ENCODE measurements around the gene RNF220. TPM values are rescaled to one million over a fixed set of nuclear protein-coding genes. Genes with fewer than 3 reads are reported as not detected.

RNF220 gene
- total RNA-seq, 1 experiment from 2014 or later: 66.6 TPM

DNA sequence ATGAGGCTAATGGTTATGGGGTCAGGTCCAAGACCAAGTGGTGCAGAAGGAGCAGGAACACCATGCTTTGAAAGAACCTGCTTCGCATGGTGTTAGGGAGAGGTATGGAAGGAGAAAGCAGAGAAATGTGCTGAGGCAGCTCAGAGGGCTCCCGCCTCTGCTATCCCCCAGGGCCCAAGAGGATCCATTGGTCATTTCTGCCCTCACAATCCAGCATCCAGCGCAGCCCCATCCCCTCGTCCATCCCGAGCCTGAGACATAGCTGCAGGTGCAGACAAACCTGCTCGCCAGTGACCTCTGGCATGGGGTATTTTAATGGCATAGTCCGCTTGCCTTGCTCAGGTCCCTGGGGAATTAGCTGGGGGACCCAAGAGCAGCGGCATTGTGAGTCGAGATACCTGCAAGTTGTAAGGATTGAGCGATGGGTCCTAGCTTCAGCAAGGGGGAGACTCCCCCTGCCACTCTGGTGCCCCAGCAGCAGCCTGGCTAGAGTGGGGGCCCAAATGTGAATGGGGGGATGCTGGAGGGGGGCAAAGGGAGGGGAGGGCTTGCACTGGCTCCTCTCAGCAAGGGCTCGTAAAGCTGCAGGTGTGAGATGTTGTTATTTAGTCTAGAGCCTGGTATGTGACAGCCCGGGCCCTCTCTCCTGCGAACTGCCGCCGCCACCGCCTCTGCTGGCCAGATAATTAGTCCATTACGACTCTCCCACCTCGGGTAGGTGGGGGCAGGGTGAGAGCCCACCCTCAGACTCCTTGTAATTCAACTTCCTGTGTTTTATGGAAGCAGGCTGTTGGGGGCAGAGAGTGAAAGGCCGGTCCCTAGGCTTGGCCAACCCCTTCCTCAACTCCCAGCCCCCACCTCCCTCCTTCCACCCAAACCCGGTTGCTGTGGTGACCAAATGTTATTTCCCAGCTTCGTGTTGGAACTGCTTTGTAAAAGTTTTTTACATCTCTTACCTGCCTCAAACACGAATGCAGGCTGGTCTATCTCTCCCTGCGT, 118.8 kb downstream of the RNF220 start:
- Histone ChIP-seq H3K9me2 (replicated peaks; ENCODE audit: low read length) (no peaks in the 10 kb centered on the region), H3K4me3 (ENCODE audit: low read length) (no peak overlapping the region), H3K9ac (ENCODE audit: low read length) (no peak overlapping the region), H3F3A (ENCODE audit: low read length, unreplicated experiment) (no peaks in the 10 kb centered on the region), H3K27me3 (ENCODE audit: low read length) (no peaks in the 10 kb centered on the region), H3K9me3 (ENCODE audit: low read length) (no peaks in the 10 kb centered on the region), H4K20me1 (ENCODE audit: low read length) (no peaks in the 10 kb centered on the region), H3K4me2 (ENCODE audit: low read length) (no peak overlapping the region), H3K4me1 (ENCODE audit: insufficient read depth, low read length) (no peaks in the 10 kb centered on the region), H2AFZ (ENCODE audit: low read length) (no peak overlapping the region), H3K79me2 (ENCODE audit: low read length) (no peaks in the 10 kb centered on the region), H3K27ac (ENCODE audit: low read length) (no peak overlapping the region), H3K36me3 (ENCODE audit: low read depth, low read length) (no peaks in the 10 kb centered on the region)
- ChIA-PET POLR2A (ENCODE audit: unreplicated experiment) (no interaction called here), CTCF (no interaction called here)
- intact Hi-C loops (cut with micrococcal nuclease): no loop called here
- DNase-seq (no peak), ATAC-seq (no peak)
- no TSS peak for BruUV-seq (replicated peaks)
- TF ChIP-seq, protein P1, sequence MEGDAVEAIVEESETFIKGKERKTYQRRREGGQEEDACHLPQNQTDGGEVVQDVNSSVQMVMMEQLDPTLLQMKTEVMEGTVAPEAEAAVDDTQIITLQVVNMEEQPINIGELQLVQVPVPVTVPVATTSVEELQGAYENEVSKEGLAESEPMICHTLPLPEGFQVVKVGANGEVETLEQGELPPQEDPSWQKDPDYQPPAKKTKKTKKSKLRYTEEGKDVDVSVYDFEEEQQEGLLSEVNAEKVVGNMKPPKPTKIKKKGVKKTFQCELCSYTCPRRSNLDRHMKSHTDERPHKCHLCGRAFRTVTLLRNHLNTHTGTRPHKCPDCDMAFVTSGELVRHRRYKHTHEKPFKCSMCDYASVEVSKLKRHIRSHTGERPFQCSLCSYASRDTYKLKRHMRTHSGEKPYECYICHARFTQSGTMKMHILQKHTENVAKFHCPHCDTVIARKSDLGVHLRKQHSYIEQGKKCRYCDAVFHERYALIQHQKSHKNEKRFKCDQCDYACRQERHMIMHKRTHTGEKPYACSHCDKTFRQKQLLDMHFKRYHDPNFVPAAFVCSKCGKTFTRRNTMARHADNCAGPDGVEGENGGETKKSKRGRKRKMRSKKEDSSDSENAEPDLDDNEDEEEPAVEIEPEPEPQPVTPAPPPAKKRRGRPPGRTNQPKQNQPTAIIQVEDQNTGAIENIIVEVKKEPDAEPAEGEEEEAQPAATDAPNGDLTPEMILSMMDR (conservative IDR thresholded peaks at IDR 0.05; ENCODE audit: low read depth, low read length): no peak
- TF ChIP-seq EZH2 (IDR thresholded peaks at IDR 0.05; ENCODE audit: low read length, unreplicated experiment) (no peak), EZH2phosphoT487 (IDR thresholded peaks at IDR 0.05; ENCODE audit: borderline replicate concordance, low read length) (no peak)

DNA sequence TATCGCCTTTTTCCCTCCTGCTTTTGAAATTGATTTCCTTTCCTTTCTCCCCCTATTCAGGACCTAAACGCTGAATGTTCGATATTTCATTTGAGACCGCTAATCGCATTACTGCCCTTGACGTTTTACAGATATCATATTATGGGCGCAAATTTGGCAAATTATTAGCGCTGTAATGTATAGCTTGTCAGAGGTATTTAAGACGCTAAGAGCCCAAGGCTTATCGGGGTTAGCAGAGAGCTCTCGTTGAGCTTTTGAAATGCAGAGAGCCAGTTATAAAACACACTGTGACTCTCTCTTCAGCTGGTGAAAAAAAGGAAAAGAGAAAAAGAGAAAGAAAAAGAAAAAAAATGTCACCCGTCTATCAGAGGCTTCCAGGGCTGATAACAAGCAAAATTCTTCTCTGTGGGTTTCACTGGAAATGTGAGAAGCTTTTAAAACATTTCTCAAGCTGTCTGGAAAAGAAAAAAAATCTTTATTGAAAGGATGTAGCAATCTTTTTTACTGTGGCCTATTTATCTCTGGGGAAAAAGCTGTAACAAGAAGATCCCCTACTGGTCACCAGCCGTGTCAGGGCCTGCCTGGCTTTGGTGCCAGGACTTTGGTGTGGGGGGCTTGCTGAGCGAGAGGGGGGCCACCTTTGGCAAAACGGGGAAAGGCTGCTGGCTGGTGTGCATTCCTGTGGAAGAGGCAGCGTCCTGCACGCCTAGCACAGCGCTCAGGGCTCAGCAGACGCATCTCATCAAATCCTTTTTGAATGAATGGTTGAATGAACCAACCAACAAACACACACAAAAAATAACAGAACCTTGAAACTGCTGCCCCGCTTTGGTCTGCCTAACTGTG, 119.8 kb downstream of the RNF220 start:
- no TSS peak for BruUV-seq (replicated peaks)
- CTCF ChIA-PET: no interaction called here
- no peaks in the 10 kb centered on the region for H3K4me1 ChIP-seq (ENCODE audit: insufficient read depth, low read length)
- intact Hi-C loops (cut with micrococcal nuclease): no loop called here
- ATAC-seq: no peak
- no peaks in the 10 kb centered on the region for H3K9me3 ChIP-seq (ENCODE audit: low read length)
- H3K27me3 ChIP-seq (ENCODE audit: low read length): no peaks in the 10 kb centered on the region
- H3K36me3 ChIP-seq (ENCODE audit: low read depth, low read length): no peaks in the 10 kb centered on the region
- no peak overlapping the region for H3K4me3 ChIP-seq (ENCODE audit: low read length)
- no peak overlapping the region for H3K27ac ChIP-seq (ENCODE audit: low read length)
- no peak overlapping the region for H2AFZ ChIP-seq (ENCODE audit: low read length)
- no peaks in the 10 kb centered on the region for H3K79me2 ChIP-seq (ENCODE audit: low read length)
- H3K4me2 ChIP-seq (ENCODE audit: low read length): no peak overlapping the region
- TF ChIP-seq, protein P1 (conservative IDR thresholded peaks at IDR 0.05; ENCODE audit: low read depth, low read length): no peak
- TF ChIP-seq EZH2 (IDR thresholded peaks at IDR 0.05; ENCODE audit: low read length, unreplicated experiment): no peak
- TF ChIP-seq EZH2phosphoT487 (IDR thresholded peaks at IDR 0.05; ENCODE audit: borderline replicate concordance, low read length): no peak
- no peaks in the 10 kb centered on the region for H3K9me2 ChIP-seq (replicated peaks; ENCODE audit: low read length)
- no peak for DNase-seq
- H3F3A ChIP-seq (ENCODE audit: low read length, unreplicated experiment): no peaks in the 10 kb centered on the region
- POLR2A ChIA-PET (ENCODE audit: unreplicated experiment): no interaction called here
- H4K20me1 ChIP-seq (ENCODE audit: low read length): no peaks in the 10 kb centered on the region
- H3K9ac ChIP-seq (ENCODE audit: low read length): no peak overlapping the region
